Testis (tissue), 2 donors: ENCODE results near the gene THAP4.

Experiments used
- POLR2A ChIP-seq: fragments of 450-650 bp; IDR thresholded peaks from one replicate; pipeline ENCODE4 v1.6.1; 2017; ENCODE audit warnings: antibody characterized with exemption, mild to moderate bottlenecking, moderate library complexity
- TF ChIP-seq, protein P1 (sequence below), 3 experiments: fragments of 450-650 bp in 2 of 3; fragments of 200-600 bp in 1 of 3; sonication (generic) in 1 of 3; IDR thresholded peaks; one replicate each; pipeline ENCODE4 v1.5.1; 2016 to 2019; ENCODE audit warnings: antibody characterized with exemption in 3 of 3, mild to moderate bottlenecking in 2 of 3, moderate library complexity in 1 of 3

DNA sequence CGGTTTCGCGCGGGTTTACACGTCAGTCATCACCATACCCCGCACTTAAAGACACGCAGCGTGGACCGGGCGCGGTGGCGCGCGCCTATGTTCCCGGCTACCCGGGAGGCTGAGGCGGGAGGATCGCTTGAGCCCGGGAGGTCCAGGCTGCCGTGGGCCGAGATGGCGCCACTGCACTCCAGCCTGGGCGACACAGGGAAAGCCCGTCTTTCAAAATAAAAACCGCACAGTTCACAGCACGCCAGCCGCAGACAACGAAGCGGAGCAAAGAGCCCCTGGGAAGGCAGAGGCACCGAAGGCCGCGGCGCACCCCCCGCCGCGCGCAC is 49.3 kb upstream of the THAP4 start:
- TF ChIP-seq, protein P1, sequence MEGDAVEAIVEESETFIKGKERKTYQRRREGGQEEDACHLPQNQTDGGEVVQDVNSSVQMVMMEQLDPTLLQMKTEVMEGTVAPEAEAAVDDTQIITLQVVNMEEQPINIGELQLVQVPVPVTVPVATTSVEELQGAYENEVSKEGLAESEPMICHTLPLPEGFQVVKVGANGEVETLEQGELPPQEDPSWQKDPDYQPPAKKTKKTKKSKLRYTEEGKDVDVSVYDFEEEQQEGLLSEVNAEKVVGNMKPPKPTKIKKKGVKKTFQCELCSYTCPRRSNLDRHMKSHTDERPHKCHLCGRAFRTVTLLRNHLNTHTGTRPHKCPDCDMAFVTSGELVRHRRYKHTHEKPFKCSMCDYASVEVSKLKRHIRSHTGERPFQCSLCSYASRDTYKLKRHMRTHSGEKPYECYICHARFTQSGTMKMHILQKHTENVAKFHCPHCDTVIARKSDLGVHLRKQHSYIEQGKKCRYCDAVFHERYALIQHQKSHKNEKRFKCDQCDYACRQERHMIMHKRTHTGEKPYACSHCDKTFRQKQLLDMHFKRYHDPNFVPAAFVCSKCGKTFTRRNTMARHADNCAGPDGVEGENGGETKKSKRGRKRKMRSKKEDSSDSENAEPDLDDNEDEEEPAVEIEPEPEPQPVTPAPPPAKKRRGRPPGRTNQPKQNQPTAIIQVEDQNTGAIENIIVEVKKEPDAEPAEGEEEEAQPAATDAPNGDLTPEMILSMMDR (IDR thresholded peaks at IDR 0.05), result no peak
- TF ChIP-seq POLR2A, result no peak
